Measurements from ENCODE around the gene EXOC6B. TPM values are rescaled to one million over a fixed set of nuclear protein-coding genes. Genes with fewer than 3 reads are reported as not detected.

Gene EXOC6B
- total RNA-seq, 1 donor, result 24.6 TPM

DNA sequence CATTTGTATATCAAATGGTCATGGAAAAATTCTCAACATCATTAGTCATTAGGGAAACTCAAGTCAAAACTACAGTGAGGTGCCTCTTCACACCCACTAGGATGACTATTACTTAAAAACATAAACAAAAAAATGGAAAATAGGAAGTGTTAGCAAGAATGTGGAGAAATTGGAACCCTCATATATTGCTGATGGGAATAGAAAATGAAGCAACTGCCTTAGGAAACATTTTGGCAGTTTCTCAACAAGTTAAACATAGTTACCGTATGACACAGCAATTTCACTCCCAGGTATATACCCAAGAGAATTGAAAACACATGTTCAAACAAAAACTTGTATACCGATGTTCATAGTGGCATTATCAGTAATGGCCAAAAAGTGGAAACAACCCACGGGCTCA, 660.0 kb downstream of the EXOC6B start:
- H3K79me2 ChIP-seq (ENCODE audit: insufficient read depth, low read length), result no peaks in the 10 kb centered on the region
- no peak overlapping the region for H3K27ac ChIP-seq (ENCODE audit: low read depth, low read length)
- no peak overlapping the region for H2AFZ ChIP-seq (ENCODE audit: low read length)
- TF ChIP-seq, protein P1, sequence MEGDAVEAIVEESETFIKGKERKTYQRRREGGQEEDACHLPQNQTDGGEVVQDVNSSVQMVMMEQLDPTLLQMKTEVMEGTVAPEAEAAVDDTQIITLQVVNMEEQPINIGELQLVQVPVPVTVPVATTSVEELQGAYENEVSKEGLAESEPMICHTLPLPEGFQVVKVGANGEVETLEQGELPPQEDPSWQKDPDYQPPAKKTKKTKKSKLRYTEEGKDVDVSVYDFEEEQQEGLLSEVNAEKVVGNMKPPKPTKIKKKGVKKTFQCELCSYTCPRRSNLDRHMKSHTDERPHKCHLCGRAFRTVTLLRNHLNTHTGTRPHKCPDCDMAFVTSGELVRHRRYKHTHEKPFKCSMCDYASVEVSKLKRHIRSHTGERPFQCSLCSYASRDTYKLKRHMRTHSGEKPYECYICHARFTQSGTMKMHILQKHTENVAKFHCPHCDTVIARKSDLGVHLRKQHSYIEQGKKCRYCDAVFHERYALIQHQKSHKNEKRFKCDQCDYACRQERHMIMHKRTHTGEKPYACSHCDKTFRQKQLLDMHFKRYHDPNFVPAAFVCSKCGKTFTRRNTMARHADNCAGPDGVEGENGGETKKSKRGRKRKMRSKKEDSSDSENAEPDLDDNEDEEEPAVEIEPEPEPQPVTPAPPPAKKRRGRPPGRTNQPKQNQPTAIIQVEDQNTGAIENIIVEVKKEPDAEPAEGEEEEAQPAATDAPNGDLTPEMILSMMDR (IDR thresholded peaks at IDR 0.05; ENCODE audit: extremely low read depth, low read depth, low read length), result no peak
- H3K4me1 ChIP-seq (ENCODE audit: insufficient read depth, low read length), result peaks cover 2% of the 10 kb centered on the region
- H4K20me1 ChIP-seq (ENCODE audit: insufficient read depth, low read length), result no peaks in the 10 kb centered on the region
- no peaks in the 10 kb centered on the region for H3K36me3 ChIP-seq (ENCODE audit: insufficient read depth, low read length)
- peaks cover 9% of the 10 kb centered on the region for H3K27me3 ChIP-seq (ENCODE audit: insufficient read depth, low read length)
- H3K9me3 ChIP-seq (ENCODE audit: low read depth, low read length), result no peaks in the 10 kb centered on the region
- no peak overlapping the region for H3K4me2 ChIP-seq (ENCODE audit: insufficient read depth, low read length)
- DNase-seq (ENCODE audit: insufficient read length, low spot score, missing footprints), result no peak
- no peak overlapping the region for H3K4me3 ChIP-seq (ENCODE audit: insufficient read depth, low read length)

DNA sequence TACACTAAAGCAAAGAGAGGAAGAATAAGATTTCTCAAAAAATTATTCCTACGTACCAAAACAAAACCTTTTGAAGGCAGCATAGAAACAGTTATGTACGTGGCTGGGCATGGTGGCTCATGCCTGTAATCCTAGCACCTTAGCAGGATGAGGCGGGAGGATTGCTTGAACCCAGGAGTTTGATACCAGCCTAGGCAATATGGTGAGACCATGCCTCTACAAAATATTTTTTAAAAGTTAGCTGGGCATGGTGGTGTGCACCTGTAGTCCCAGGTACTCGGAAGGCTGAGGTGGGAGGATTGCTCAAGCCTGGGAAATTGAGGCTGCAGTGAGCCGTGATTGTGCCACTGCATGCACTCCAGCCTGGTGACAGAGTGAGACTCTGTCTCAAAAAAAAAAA, 663.3 kb downstream of the EXOC6B start:
- no peaks in the 10 kb centered on the region for H3K36me3 ChIP-seq (ENCODE audit: insufficient read depth, low read length)
- H3K4me1 ChIP-seq (ENCODE audit: insufficient read depth, low read length), result peaks cover 2% of the 10 kb centered on the region
- H2AFZ ChIP-seq (ENCODE audit: low read length), result no peak overlapping the region
- no peaks in the 10 kb centered on the region for H4K20me1 ChIP-seq (ENCODE audit: insufficient read depth, low read length)
- no peak for DNase-seq (ENCODE audit: insufficient read length, low spot score, missing footprints)
- H3K27ac ChIP-seq (ENCODE audit: low read depth, low read length), result no peak overlapping the region
- no peak overlapping the region for H3K4me2 ChIP-seq (ENCODE audit: insufficient read depth, low read length)
- TF ChIP-seq, protein P1 (IDR thresholded peaks at IDR 0.05; ENCODE audit: extremely low read depth, low read depth, low read length), result no peak
- no peak overlapping the region for H3K4me3 ChIP-seq (ENCODE audit: insufficient read depth, low read length)
- peaks cover 14% of the 10 kb centered on the region for H3K27me3 ChIP-seq (ENCODE audit: insufficient read depth, low read length)
- H3K79me2 ChIP-seq (ENCODE audit: insufficient read depth, low read length), result no peaks in the 10 kb centered on the region
- no peaks in the 10 kb centered on the region for H3K9me3 ChIP-seq (ENCODE audit: low read depth, low read length)

DNA sequence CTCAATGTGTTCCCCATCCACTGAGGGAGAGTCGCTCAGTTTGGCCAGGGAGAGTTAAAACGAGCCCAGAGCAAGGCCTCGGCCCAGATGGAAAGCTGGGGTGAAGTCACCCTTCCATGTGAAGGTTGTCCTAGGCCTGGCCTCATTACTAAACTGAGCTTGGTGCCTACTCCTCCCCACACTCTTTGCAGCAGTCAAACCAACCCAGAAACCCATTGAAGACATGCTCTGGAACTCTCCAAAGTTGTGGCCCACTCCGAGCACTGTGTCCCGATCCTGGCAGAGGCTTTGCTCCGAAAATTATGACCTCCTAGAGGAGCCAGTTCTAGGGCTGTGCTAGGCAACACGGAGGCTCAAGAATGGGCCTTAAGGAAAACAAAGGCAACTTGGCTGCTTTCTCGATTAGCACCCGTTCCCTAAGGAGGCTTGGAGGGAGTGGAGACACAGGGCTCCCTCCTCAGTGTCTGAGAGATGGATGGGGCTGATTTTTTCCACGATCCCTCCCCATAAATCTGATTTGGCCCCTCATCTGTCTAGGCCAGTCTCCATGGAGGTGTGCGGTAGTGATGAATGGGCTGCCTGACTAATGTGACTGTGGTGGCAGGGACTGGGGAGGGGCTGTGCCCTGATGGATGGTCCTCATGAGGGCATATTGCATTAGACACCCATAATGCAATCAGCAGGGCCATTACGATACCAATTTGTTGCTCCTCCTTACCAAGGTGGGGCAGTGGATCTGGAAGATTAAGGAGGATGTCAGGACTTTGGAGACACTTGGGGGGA, 666.4 kb downstream of the EXOC6B start:
- H3K4me2 ChIP-seq (ENCODE audit: insufficient read depth, low read length), result no peak overlapping the region
- no peaks in the 10 kb centered on the region for H4K20me1 ChIP-seq (ENCODE audit: insufficient read depth, low read length)
- H3K79me2 ChIP-seq (ENCODE audit: insufficient read depth, low read length), result no peaks in the 10 kb centered on the region
- DNase-seq (ENCODE audit: insufficient read length, low spot score, missing footprints), result no peak
- H3K27ac ChIP-seq (ENCODE audit: low read depth, low read length), result no peak overlapping the region
- no peaks in the 10 kb centered on the region for H3K36me3 ChIP-seq (ENCODE audit: insufficient read depth, low read length)
- no peaks in the 10 kb centered on the region for H3K4me1 ChIP-seq (ENCODE audit: insufficient read depth, low read length)
- H3K27me3 ChIP-seq (ENCODE audit: insufficient read depth, low read length), result peaks cover 44% of the 10 kb centered on the region
- no peaks in the 10 kb centered on the region for H3K9me3 ChIP-seq (ENCODE audit: low read depth, low read length)
- H3K4me3 ChIP-seq (ENCODE audit: insufficient read depth, low read length), result no peak overlapping the region
- TF ChIP-seq, protein P1 (IDR thresholded peaks at IDR 0.05; ENCODE audit: extremely low read depth, low read depth, low read length), result no peak
- no peak overlapping the region for H2AFZ ChIP-seq (ENCODE audit: low read length)

DNA sequence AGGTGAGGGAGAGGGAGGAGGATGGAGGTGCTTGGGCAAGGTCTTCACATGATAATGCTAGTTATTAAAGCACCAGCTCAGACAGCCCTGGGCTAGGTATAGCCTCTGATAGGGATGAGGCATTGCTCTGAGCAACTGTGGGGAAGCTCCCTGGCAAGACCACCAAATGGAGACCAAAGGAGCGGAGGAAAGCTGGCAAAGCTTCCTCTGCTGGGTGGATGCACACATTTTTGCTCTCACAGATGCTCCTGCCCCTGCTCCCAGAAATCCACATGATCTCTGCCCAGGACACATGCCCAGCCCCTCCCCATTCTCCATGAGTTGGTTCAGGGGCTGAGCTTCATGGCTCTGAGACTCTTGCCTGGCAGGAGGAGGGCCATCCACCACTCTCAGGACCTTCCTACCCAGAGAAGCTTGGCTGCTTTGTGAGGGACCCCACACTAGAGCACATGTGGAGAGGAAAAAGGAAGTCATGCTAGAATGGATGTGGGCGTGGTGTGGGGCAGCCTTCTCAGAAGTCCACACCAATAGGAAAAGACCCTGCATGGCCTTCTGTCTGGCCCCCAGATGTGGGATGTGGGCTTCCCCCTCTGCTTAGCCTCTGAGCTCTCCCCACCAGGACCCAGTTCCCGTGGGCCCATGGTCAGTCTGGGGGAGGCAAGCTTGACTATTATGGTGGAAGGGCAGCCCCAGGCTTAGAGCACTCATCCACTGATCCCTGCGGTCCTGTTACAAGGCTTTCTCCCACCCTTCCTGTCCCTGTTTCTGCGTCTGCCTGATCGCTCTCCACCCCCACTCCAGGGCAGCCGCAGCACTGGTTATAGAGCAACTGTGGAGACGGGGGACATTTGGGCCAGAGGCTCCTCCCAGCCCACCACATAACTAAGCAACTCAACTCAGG, 667.7 kb downstream of the EXOC6B start:
- H3K27me3 ChIP-seq (ENCODE audit: insufficient read depth, low read length), result peaks cover 51% of the 10 kb centered on the region
- no peak overlapping the region for H3K27ac ChIP-seq (ENCODE audit: low read depth, low read length)
- TF ChIP-seq, protein P1 (IDR thresholded peaks at IDR 0.05; ENCODE audit: extremely low read depth, low read depth, low read length), result no peak
- H3K4me3 ChIP-seq (ENCODE audit: insufficient read depth, low read length), result no peak overlapping the region
- H4K20me1 ChIP-seq (ENCODE audit: insufficient read depth, low read length), result no peaks in the 10 kb centered on the region
- no peaks in the 10 kb centered on the region for H3K36me3 ChIP-seq (ENCODE audit: insufficient read depth, low read length)
- no peaks in the 10 kb centered on the region for H3K9me3 ChIP-seq (ENCODE audit: low read depth, low read length)
- DNase-seq (ENCODE audit: insufficient read length, low spot score, missing footprints), result peak; percentile 10
- no peaks in the 10 kb centered on the region for H3K4me1 ChIP-seq (ENCODE audit: insufficient read depth, low read length)
- H3K4me2 ChIP-seq (ENCODE audit: insufficient read depth, low read length), result no peak overlapping the region
- H3K79me2 ChIP-seq (ENCODE audit: insufficient read depth, low read length), result no peaks in the 10 kb centered on the region
- no peak overlapping the region for H2AFZ ChIP-seq (ENCODE audit: low read length)

All from osteoblast (primary cell).